GM18858 (cell line): ENCODE measurements around the gene DOCK11.
A peak's percentile ranks its signal among the peaks of the same experiment; 100 is the strongest.
"Not testable (repeated sequence)": the region's sequence is repeated elsewhere in the genome, so short reads cannot be mapped to it uniquely, and the experiment has no call there.

ENCODE experiments used
- ATAC-seq: cut with Tn5 transposase; IDR thresholded peaks from one replicate; pipeline ENCODE4 v1.9.1; 2021; ENCODE audit not compliant: unreplicated experiment

Gene DOCK11

DNA sequence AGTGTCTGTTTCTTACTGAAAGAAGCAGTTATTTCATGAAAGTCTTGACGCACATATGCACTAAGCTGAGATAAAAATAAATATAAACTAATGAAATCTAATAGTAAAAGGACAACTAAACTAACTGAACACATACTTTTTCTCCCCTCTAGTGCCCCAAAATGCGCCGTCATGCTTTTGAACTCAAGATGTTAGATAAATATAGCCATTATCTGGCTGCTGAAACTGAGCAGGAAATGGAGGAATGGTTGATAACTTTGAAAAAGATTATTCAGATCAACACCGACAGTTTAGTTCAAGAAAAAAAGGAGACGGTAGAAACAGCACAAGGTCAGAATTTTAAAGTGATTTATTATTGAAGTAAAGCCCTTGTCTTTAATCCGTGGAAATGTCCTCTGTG, 70.2 kb downstream of the DOCK11 start:
- ATAC-seq: no peak

DNA sequence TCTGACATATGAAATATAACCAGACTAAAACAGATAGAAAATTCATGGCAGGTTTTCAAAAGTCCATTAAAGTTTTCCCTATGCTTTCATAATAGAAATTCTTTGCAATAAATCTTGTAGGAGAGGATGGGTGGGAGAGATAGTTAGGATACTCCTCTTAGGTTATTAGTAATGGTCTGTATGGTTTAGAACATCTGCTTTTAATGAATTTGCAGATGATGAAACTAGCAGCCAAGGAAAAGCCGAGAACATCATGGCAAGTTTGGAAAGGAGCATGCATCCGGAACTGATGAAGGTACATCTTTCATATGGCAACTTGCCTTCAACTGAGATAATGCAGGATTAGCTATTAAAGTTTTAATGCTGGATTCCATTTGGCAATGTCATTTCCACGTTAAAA, 70.7 kb downstream of the DOCK11 start:
- no peak for ATAC-seq

- no peak for ATAC-seq
These were observed 74.1 kb downstream of the DOCK11 start for GRCh38 chrX:118569676-118570075.

GRCh38 chrX:118570209-118570608, 74.6 kb downstream of the DOCK11 start:
- no peak for ATAC-seq

DNA sequence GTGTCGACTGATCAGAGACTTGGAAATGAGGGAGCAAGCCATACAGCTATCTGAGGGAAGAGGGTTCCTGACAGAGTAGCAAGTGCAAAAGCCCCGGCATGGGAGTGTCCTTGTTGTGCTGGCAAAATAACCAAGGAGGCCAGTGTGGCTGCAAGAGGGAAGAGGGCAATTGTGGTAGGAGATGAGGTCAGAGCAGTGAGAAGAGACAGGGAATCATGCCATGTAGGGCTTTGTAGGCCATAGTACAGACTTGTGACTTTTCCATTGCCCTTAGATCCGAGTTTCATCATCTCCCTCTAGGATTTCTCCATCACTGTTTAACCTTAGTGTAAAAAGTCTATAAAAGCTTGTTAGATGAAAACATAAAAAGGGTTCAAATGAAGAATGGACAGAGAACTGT, 76.2 kb downstream of the DOCK11 start:
- no peak for ATAC-seq

GRCh38 chrX:118574666-118575065, 79.1 kb downstream of the DOCK11 start:
- ATAC-seq: no peak

DNA sequence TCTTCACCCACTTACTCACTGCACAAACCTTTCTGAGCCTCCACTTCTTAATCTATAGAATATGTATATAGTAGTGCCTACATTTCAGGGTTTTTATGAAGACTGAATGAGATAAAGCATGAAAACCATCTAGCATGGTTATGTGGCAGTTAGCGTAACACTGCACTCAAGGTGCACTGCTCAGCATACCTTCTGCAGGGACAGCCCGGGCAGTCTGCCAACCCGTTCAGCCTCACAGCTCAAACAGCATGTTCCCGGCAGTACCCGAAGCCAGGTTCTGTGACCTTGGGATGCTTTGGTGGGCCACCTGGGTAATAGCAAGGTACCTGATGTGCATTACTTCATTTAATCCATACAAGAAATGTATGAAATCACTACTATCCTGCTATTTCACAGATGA, 81.4 kb downstream of the DOCK11 start:
- ATAC-seq: no peak

DNA sequence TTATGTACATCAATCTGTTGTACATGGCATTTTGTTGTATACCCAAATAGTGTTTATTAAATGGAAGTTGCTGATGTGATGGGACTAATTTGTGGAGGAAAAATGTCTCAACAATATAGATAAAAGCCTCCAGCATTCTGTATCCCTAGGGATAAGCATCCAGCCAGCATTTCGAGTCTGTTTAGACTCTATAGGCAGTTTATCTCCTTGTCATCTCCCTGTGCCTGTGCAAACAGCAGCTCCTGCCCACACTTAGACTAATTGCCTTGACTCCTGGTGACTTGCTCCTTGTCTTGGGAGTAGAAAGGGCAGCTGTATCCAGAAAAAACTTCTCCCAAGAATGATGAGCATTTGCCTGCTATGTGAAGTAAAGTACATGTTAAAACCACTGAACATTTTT, 83.8 kb downstream of the DOCK11 start:
- no peak for ATAC-seq

DNA sequence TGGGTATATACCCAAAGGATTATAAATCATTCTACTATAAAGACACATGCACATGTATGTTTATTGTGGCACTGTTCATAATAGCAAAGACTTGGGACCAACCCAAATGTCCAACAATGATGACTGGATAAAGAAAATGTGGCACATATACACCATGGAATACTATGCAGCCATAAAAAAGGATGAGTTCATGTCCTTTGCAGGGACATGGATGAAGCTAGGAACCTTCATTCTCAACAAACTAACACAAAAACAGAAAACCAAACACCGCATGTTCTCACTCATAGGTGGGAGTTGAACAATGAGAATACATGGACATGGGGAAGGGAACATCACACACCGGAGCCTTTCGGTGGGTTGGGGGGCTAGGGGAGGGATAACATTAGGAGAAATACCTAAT, 87.3 kb downstream of the DOCK11 start:
- not testable (repeated sequence) for ATAC-seq

GRCh38 chrX:118583781-118584180, 88.2 kb downstream of the DOCK11 start:
- no peak for ATAC-seq

- ATAC-seq: no peak
These were observed 89.7 kb downstream of the DOCK11 start for GRCh38 chrX:118585296-118585695.

DNA sequence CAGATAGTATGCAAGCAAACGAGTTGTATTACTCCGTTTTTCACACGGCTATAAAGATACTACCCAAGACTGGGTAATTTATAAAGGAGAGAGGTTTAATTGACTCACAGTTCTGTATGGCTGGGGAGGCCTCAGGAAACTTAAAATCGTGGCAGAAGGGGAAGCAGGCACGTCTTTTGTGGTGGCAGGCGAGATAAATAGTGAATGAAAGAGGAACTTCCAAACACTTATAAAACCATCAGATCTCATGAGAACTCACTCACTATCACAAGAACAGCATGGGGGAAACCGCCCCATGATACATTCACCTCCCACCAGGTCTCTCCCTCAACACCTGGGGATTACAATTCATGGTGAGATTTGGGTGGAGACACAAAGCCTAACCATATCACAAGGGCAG, 90.6 kb downstream of the DOCK11 start:
- ATAC-seq: not testable (repeated sequence)

- ATAC-seq: no peak
These were observed 93.1 kb downstream of the DOCK11 start for GRCh38 chrX:118588715-118589114.

GRCh38 chrX:118589227-118589626, 93.6 kb downstream of the DOCK11 start:
- no peak for ATAC-seq

DNA sequence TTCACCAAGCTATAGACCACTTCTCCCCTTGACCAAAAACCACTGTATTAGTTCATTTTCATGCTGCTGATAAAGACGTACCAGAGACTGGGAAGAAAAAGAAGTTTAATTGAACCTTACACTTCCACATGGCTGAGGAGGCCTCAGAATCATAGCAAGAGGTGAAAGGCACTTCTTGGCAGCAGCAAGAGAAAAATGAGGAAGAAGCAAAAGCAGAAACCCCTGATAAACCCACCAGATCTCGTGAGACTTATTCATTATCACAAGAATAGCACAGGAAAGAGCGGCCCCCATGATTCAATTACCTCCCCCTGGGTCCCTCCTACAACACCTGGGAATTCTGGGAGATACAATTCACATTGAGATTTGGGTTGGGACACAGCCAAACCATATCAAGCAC, 97.8 kb downstream of the DOCK11 start:
- ATAC-seq: no peak

DNA sequence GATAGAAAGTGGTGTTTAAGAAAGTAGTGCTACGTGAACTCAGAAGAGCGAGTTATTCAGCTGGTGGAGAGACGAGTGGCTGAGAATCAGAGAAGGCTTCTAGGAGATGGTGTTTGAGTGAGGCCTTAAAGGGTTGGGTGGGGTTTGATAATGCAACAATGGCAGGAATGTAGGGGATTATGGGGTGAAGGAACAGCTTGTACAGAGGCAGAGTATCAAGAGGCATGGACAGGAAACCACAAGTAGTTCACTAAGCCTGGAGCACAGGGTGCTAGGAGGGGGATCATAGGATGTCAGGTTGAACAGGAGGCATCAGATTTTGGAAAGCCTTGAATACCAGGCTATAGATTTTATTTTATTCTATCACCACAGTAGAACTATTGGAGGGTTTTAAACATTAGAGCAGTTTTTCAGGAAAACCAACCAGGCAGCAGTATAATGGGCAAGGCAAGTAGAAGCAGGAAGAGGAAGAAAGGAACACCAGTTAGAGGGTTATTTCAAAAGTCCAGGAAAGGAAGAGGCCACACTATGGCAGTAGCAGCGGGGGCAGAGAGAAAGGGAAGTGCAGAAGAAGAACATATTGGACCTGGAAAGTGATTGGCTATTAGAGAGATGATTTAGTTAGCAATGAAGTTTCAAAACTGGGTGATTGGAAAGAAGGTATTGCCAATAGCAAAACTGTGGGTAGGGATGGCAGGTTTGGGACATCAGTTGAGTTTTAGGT, 99.2 kb downstream of the DOCK11 start:
- no peak for ATAC-seq

DNA sequence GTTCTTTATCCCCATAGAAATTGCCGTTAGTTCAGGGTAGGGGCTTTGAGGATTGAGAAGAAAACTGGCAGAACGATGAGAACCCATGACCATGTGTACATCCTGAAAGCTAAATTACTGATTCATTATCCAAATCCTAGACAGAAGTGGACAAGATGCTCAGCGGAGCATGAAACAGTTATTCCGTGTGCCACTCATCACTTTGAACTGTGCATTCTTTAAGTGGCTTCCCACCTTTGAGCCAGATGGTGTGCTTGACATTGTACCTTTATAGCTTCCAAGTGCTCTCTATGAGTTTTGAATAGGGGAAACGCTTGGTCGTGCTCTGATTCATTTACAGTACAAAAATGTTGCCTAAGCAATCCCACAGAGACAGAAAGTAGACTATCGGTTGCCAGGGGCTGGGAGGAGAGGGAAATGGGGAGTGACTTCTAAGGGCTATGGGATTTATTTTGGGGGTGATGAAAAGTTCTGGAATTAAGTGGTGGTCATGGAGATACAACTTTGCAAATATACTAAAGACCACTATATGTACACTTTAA, 100.0 kb downstream of the DOCK11 start:
- no peak for ATAC-seq

- no peak for ATAC-seq
These were observed 100.8 kb downstream of the DOCK11 start for GRCh38 chrX:118596390-118596789.

GRCh38 chrX:118603981-118604380, 108.4 kb downstream of the DOCK11 start:
- ATAC-seq: peak; percentile 40

GRCh38 chrX:118612290-118612689, 116.7 kb downstream of the DOCK11 start:
- no peak for ATAC-seq

- ATAC-seq: no peak
These were observed 118.5 kb downstream of the DOCK11 start for GRCh38 chrX:118614150-118614549.

DNA sequence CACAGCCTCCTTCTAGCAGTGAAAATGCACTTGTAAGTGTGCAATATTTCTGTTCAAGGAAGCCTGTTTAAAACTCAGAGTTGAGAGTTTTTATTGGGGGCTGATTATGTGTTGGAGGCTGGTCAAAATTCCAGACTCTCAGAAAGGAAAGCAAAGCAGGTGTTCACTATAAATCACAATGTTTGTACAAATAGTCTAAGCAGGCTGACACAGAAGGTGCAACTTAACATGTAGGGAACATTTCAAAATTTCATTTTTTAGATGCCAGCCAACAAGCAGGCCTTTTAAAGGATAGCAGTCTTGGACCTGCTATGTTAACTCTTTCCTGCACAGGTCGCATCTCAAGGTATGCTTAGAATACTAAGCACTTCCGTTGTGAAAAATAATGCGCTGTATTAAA, 119.5 kb downstream of the DOCK11 start:
- ATAC-seq: no peak
